Karpas-422 (cell line): ENCODE results near the gene ADAMTSL2. TPM values are rescaled to one million over a fixed set of nuclear protein-coding genes. Genes with fewer than 3 reads are reported as not detected.

Experiments used
- DNase-seq: peaks from one replicate; pipeline ENCODE4 v3.0.0-alpha.2; 2015
- H2AFZ ChIP-seq: fragments of 200-600 bp; sonication (generic); 2 replicates; pipeline ENCODE4 v1.6.1; 2014; ENCODE audit warnings: antibody characterized with exemption, low read length, mixed read lengths
- H3K27ac ChIP-seq: fragments of 200-600 bp; sonication (generic); 2 replicates; pipeline ENCODE4 v1.5.1; 2014; ENCODE audit warnings: mild to moderate bottlenecking, low read length, moderate library complexity
- H3K27me3 ChIP-seq: fragments of 200-600 bp; sonication (generic); 2 replicates; pipeline ENCODE4 v1.6.1; 2014; ENCODE audit warnings: low read length, mixed read lengths
- H3K36me3 ChIP-seq: fragments of 200-600 bp; sonication (generic); 2 replicates; pipeline ENCODE4 v1.6.1; 2014; ENCODE audit warnings: low read length, mixed read lengths; ENCODE audit not compliant: insufficient read depth
- H3K4me1 ChIP-seq: fragments of 200-600 bp; sonication (generic); 2 replicates; pipeline ENCODE4 v1.6.1; 2014; ENCODE audit warnings: mild to moderate bottlenecking, low read length, mixed read lengths
- H3K4me2 ChIP-seq: fragments of 200-600 bp; sonication (generic); 2 replicates; pipeline ENCODE4 v1.6.1; 2014; ENCODE audit warnings: low read length, low read depth, mild to moderate bottlenecking; ENCODE audit not compliant: poor library complexity, severe bottlenecking
- H3K4me3 ChIP-seq: fragments of 200-600 bp; sonication (generic); 2 replicates; pipeline ENCODE4 v1.5.1; 2014; ENCODE audit warnings: mild to moderate bottlenecking, antibody characterized with exemption, low read length, mixed read lengths
- H3K79me2 ChIP-seq: fragments of 200-600 bp; sonication (generic); 2 replicates; pipeline ENCODE4 v1.6.1; 2014; ENCODE audit warnings: mild to moderate bottlenecking, low read length, mixed read lengths
- H3K9ac ChIP-seq: fragments of 200-600 bp; sonication (generic); 2 replicates; pipeline ENCODE4 v1.6.0; 2014; ENCODE audit warnings: low read length
- H3K9me2 ChIP-seq: fragments of 200-600 bp; sonication (generic), shearing (Covaris generic); replicated peaks from 2 replicates; pipeline ENCODE4 v1.6.0; 2014; ENCODE audit warnings: mild to moderate bottlenecking, low read length, moderate library complexity; ENCODE audit not compliant: insufficient read depth
- H3K9me3 ChIP-seq: fragments of 300-700, 200-600 bp; sonication (generic); 2 replicates; pipeline ENCODE4 v1.6.1; 2014; ENCODE audit warnings: low read length, mixed read lengths
- H4K20me1 ChIP-seq: fragments of 200-600 bp; sonication (generic); 2 replicates; pipeline ENCODE4 v1.6.1; 2014; ENCODE audit warnings: mild to moderate bottlenecking, antibody characterized with exemption, low read length, low read depth; ENCODE audit not compliant: insufficient read depth
- total RNA-seq: library from RNA; depleted of rRNA; stranded (reverse); fragments of >200 nt; shearing (Covaris generic); gene quantifications from 2 replicates; pipeline ENCODE4 v1.2.3, GENCODE V29; 2014; ENCODE audit warnings: low replicate concordance

The ADAMTSL2 gene
- total RNA-seq, 1 experiment from 2014 or later, result not detected

GRCh38 chr9:133569121-133569785 lies 34.7 kb downstream of the ADAMTSL2 start:
- Histone ChIP-seq H3K4me3 (no peak overlapping the region), H3K9ac (no peak overlapping the region), H3K79me2 (no peaks in the 10 kb centered on the region), H3K27me3 (no peaks in the 10 kb centered on the region), H3K9me3 (no peaks in the 10 kb centered on the region), H3K9me2 (no peaks in the 10 kb centered on the region), H2AFZ (no peak overlapping the region), H3K36me3 (no peaks in the 10 kb centered on the region), H3K4me2 (no peak overlapping the region), H4K20me1 (no peaks in the 10 kb centered on the region), H3K27ac (no peak overlapping the region), H3K4me1 (no peaks in the 10 kb centered on the region)
- no peak for DNase-seq

- no peak for DNase-seq
- no peak overlapping the region for H3K9ac ChIP-seq
- no peaks in the 10 kb centered on the region for H3K27me3 ChIP-seq
- H4K20me1 ChIP-seq, result no peaks in the 10 kb centered on the region
- H3K79me2 ChIP-seq, result no peaks in the 10 kb centered on the region
- no peaks in the 10 kb centered on the region for H3K36me3 ChIP-seq
- no peak overlapping the region for H3K4me2 ChIP-seq
- no peaks in the 10 kb centered on the region for H3K4me1 ChIP-seq
- no peaks in the 10 kb centered on the region for H3K9me2 ChIP-seq
- H3K4me3 ChIP-seq, result no peak overlapping the region
- no peak overlapping the region for H2AFZ ChIP-seq
- H3K27ac ChIP-seq, result no peak overlapping the region
- H3K9me3 ChIP-seq, result no peaks in the 10 kb centered on the region
Measured at GRCh38 chr9:133569891-133570690, 35.6 kb downstream of the ADAMTSL2 start.

- Histone ChIP-seq H3K79me2 (no peaks in the 10 kb centered on the region), H4K20me1 (no peaks in the 10 kb centered on the region), H3K4me2 (no peak overlapping the region), H3K4me3 (no peak overlapping the region), H3K27ac (no peak overlapping the region), H2AFZ (no peak overlapping the region), H3K9me3 (no peaks in the 10 kb centered on the region), H3K9ac (no peak overlapping the region), H3K27me3 (no peaks in the 10 kb centered on the region), H3K9me2 (no peaks in the 10 kb centered on the region), H3K36me3 (no peaks in the 10 kb centered on the region), H3K4me1 (no peaks in the 10 kb centered on the region)
- no peak for DNase-seq
Measured at GRCh38 chr9:133570691-133571080, 36.2 kb downstream of the ADAMTSL2 start.

- Histone ChIP-seq H3K9me3 (no peaks in the 10 kb centered on the region), H3K4me3 (no peak overlapping the region), H3K27me3 (no peaks in the 10 kb centered on the region), H3K27ac (no peak overlapping the region), H3K36me3 (no peaks in the 10 kb centered on the region), H3K4me1 (no peaks in the 10 kb centered on the region), H3K4me2 (no peak overlapping the region), H3K9ac (no peak overlapping the region), H3K9me2 (no peaks in the 10 kb centered on the region), H4K20me1 (no peaks in the 10 kb centered on the region), H2AFZ (no peak overlapping the region), H3K79me2 (no peaks in the 10 kb centered on the region)
- no peak for DNase-seq
Measured at GRCh38 chr9:133571391-133571890, 36.9 kb downstream of the ADAMTSL2 start.

- Histone ChIP-seq H3K4me2 (no peak overlapping the region), H3K27ac (no peak overlapping the region), H3K9me2 (no peaks in the 10 kb centered on the region), H2AFZ (no peak overlapping the region), H3K9ac (no peak overlapping the region), H3K79me2 (no peaks in the 10 kb centered on the region), H3K4me1 (no peaks in the 10 kb centered on the region), H3K4me3 (no peak overlapping the region), H3K36me3 (no peaks in the 10 kb centered on the region), H3K9me3 (no peaks in the 10 kb centered on the region), H3K27me3 (no peaks in the 10 kb centered on the region), H4K20me1 (no peaks in the 10 kb centered on the region)
- no peak for DNase-seq
Measured at GRCh38 chr9:133571896-133572595, 37.5 kb downstream of the ADAMTSL2 start.

GRCh38 chr9:133572821-133573361 lies 38.4 kb downstream of the ADAMTSL2 start:
- Histone ChIP-seq H3K4me3 (no peak overlapping the region), H3K27me3 (no peaks in the 10 kb centered on the region), H3K27ac (no peak overlapping the region), H3K9ac (no peak overlapping the region), H3K79me2 (no peaks in the 10 kb centered on the region), H2AFZ (no peak overlapping the region), H3K36me3 (no peaks in the 10 kb centered on the region), H3K9me3 (no peaks in the 10 kb centered on the region), H3K9me2 (no peaks in the 10 kb centered on the region), H3K4me1 (no peaks in the 10 kb centered on the region), H3K4me2 (no peak overlapping the region), H4K20me1 (no peaks in the 10 kb centered on the region)
- DNase-seq, result no peak

- Histone ChIP-seq H3K36me3 (no peaks in the 10 kb centered on the region), H3K4me3 (no peak overlapping the region), H2AFZ (no peak overlapping the region), H3K9me2 (no peaks in the 10 kb centered on the region), H3K9me3 (no peaks in the 10 kb centered on the region), H3K4me1 (no peaks in the 10 kb centered on the region), H3K4me2 (no peak overlapping the region), H3K27ac (no peak overlapping the region), H3K79me2 (no peaks in the 10 kb centered on the region), H3K9ac (no peak overlapping the region), H3K27me3 (no peaks in the 10 kb centered on the region), H4K20me1 (no peaks in the 10 kb centered on the region)
- no peak for DNase-seq
Measured at GRCh38 chr9:133573791-133574515, 39.4 kb downstream of the ADAMTSL2 start.
